SW480 (cell line): ENCODE results near the gene SAE1.
"Not testable (repeated sequence)": the region's sequence is repeated elsewhere in the genome, so short reads cannot be mapped to it uniquely, and the experiment has no call there.

Experiments used
- DNase-seq: peaks from one replicate; pipeline ENCODE4 v3.0.0-alpha.2; 2016; ENCODE audit warnings: low spot score

SAE1 gene

GRCh38 chr19:47130589-47131227 is at the start of gene SAE1:
Gene SAE1, plus strand, starts transcription at chr19:47130835. Its CDS starts 96 bp downstream, at chr19:47130931.
- DNase-seq, result peak; percentile 100

GRCh38 chr19:47081095-47081494 is 49.5 kb upstream of the SAE1 start:
- no peak for DNase-seq

GRCh38 chr19:47082493-47082892 is 48.1 kb upstream of the SAE1 start:
- no peak for DNase-seq

- no peak for DNase-seq
Observed at GRCh38 chr19:47084879-47085439, 45.7 kb upstream of the SAE1 start.

GRCh38 chr19:47086280-47086679 is 44.4 kb upstream of the SAE1 start:
- DNase-seq, result no peak

- no peak for DNase-seq
Observed at GRCh38 chr19:47089767-47090350, 40.8 kb upstream of the SAE1 start.

- no peak for DNase-seq
Observed at GRCh38 chr19:47093254-47093653, 37.4 kb upstream of the SAE1 start.

GRCh38 chr19:47093841-47094240 is 36.8 kb upstream of the SAE1 start:
- DNase-seq, result no peak

GRCh38 chr19:47094557-47095475 is 35.8 kb upstream of the SAE1 start:
- peak; percentile 38 for DNase-seq

GRCh38 chr19:47095476-47096099 is 35.0 kb upstream of the SAE1 start:
- DNase-seq, result peak; percentile 70

- peak; percentile 94 for DNase-seq
Observed at GRCh38 chr19:47096100-47096704, 34.4 kb upstream of the SAE1 start.

- DNase-seq, result no peak
Observed at GRCh38 chr19:47096721-47097120, 33.9 kb upstream of the SAE1 start.

- DNase-seq, result no peak
Observed at GRCh38 chr19:47097396-47098201, 33.0 kb upstream of the SAE1 start.

GRCh38 chr19:47098608-47099007 is 32.0 kb upstream of the SAE1 start:
- DNase-seq, result no peak

GRCh38 chr19:47099576-47100050 is 31.0 kb upstream of the SAE1 start:
- no peak for DNase-seq

GRCh38 chr19:47100290-47100689 is 30.3 kb upstream of the SAE1 start:
- DNase-seq, result no peak

GRCh38 chr19:47101116-47101515 is 29.5 kb upstream of the SAE1 start:
- DNase-seq, result not testable (repeated sequence)

- DNase-seq, result no peak
Observed at GRCh38 chr19:47102346-47103060, 28.1 kb upstream of the SAE1 start.

- DNase-seq, result no peak
Observed at GRCh38 chr19:47104680-47105079, 26.0 kb upstream of the SAE1 start.

GRCh38 chr19:47105874-47106273 is 24.8 kb upstream of the SAE1 start:
- DNase-seq, result no peak
